GM18502 (cell line): ENCODE measurements around the gene MAP1B.

Experiments
- ATAC-seq: cut with Tn5 transposase; IDR thresholded peaks from one replicate; pipeline ENCODE4 v1.9.1; 2021; ENCODE audit warnings: mild to moderate bottlenecking; ENCODE audit not compliant: unreplicated experiment, poor library complexity

The MAP1B gene

GRCh38 chr5:72126796-72127195 is 19.5 kb downstream of the MAP1B start:
- ATAC-seq = no peak

GRCh38 chr5:72129725-72130124 is 22.4 kb downstream of the MAP1B start:
- no peak for ATAC-seq

- ATAC-seq = no peak
Measured at GRCh38 chr5:72130351-72130761, 23.1 kb downstream of the MAP1B start.

- no peak for ATAC-seq
Measured at GRCh38 chr5:72133212-72133990, 26.1 kb downstream of the MAP1B start.

- no peak for ATAC-seq
Measured at GRCh38 chr5:72134226-72134899, 27.1 kb downstream of the MAP1B start.

GRCh38 chr5:72137826-72138409 is 30.6 kb downstream of the MAP1B start:
- no peak for ATAC-seq

- peak; percentile 65 for ATAC-seq
Measured at GRCh38 chr5:72138943-72139521, 31.8 kb downstream of the MAP1B start.

GRCh38 chr5:72140711-72141110 is 33.4 kb downstream of the MAP1B start:
- no peak for ATAC-seq

- no peak for ATAC-seq
Measured at GRCh38 chr5:72141440-72142355, 34.4 kb downstream of the MAP1B start.

GRCh38 chr5:72144762-72145161 is 37.5 kb downstream of the MAP1B start:
- no peak for ATAC-seq

GRCh38 chr5:72145348-72145747 is 38.1 kb downstream of the MAP1B start:
- no peak for ATAC-seq

- ATAC-seq = no peak
Measured at GRCh38 chr5:72146056-72146455, 38.8 kb downstream of the MAP1B start.

- ATAC-seq = no peak
Measured at GRCh38 chr5:72147569-72147968, 40.3 kb downstream of the MAP1B start.

GRCh38 chr5:72149742-72150141 is 42.5 kb downstream of the MAP1B start:
- no peak for ATAC-seq

GRCh38 chr5:72151169-72151568 is 43.9 kb downstream of the MAP1B start:
- ATAC-seq = no peak

- ATAC-seq = no peak
Measured at GRCh38 chr5:72151646-72152045, 44.4 kb downstream of the MAP1B start.

- no peak for ATAC-seq
Measured at GRCh38 chr5:72152545-72152944, 45.3 kb downstream of the MAP1B start.

- ATAC-seq = no peak
Measured at GRCh38 chr5:72153551-72153950, 46.3 kb downstream of the MAP1B start.

GRCh38 chr5:72154076-72154756 is 46.9 kb downstream of the MAP1B start:
- ATAC-seq = no peak
